ENCODE data around the gene DOHH.

DOHH gene

GRCh38 chr19:3499738-3500428 is 591 bp downstream of the DOHH start:
- DNase-seq = no peak

GRCh38 chr19:3497757-3498520 is 2.5 kb downstream of the DOHH start:
- DNase-seq = no peak

DNA sequence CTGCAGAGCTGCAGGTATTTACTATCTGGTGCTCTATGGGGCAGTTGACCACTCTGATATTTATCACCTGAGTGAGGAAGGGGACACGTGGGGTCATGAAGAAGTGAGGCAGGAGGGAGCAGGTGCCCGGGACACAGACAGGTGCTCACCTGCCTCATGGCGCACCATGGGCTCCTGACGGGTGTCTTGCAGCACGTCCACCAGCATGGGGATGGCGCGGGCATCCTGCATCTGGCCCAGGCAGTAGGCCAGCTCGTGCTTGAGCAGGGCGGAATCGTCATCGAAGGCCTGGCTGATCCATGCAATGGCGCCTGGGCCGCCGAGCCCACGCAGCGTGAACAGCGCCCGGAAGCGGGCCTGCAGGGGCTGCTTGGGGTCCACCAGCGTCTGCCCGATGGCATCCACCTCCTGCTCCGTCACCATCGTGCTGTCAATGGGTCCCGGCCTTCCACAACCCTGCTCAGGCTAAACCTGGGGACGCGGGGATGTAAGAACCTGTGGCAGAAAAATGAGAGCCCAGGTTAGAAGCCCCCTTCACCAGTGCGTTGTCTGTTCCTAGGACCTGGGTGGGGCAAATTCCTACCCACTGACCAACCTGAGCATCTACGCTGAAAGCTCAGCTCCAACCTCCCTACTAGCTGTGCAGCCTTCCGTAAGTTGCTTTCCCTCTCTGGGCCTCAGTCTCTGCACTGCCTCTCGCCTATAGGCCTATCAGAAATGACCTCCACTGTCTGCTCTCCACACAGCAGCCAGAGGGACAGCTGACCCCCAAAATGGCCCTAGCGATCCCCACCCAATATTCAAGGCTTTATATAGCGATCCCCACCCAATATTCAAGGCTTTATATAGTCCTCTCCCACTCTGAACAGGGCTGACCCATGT is 3.8 kb downstream of the DOHH start:
- no peak for DNase-seq

DNA sequence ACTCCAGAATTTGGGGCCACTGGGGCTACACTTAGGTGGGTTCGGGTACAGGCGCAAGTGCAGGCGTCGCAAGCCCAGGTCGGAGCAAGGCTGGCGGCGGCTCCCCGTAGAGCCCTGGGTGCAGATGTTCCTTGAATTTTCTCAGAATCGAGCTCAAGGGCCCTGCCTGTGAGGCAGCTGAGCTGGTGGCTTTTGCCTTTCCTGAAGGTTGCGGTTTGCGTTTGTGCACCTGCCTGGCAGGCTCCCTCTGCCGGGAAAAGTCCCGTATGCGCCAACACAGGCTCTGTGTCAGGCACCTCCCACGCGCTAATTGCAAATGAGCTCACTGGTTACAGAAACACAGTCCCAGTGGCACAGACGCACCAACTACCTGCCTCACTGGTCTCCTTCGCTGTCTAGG is 5.9 kb downstream of the DOHH start:
- DNase-seq = no peak

GRCh38 chr19:3494051-3494450 is 6.4 kb downstream of the DOHH start:
- DNase-seq = no peak

- DNase-seq = no peak
Measured at GRCh38 chr19:3493651-3494050, 6.8 kb downstream of the DOHH start.

DNA sequence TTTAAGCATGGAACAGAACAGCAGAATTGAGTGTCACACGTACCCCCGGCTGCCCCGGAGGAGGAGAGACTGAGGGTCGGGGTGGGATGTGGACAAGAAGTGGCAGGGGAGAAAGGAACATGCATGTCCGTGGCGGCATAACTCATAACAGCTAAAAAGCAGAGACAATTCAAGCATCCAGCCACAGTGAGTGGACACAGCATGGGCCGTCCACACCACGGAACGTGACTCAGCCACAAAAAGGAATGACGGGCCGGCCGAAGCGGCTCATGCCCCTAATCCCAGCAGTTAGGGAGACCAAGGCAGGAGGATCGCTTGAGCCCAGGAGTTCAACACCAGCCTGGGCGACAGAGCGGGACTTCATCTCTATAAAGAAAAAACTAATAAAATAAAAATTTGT is 7.6 kb downstream of the DOHH start:
- DNase-seq = no peak

DNA sequence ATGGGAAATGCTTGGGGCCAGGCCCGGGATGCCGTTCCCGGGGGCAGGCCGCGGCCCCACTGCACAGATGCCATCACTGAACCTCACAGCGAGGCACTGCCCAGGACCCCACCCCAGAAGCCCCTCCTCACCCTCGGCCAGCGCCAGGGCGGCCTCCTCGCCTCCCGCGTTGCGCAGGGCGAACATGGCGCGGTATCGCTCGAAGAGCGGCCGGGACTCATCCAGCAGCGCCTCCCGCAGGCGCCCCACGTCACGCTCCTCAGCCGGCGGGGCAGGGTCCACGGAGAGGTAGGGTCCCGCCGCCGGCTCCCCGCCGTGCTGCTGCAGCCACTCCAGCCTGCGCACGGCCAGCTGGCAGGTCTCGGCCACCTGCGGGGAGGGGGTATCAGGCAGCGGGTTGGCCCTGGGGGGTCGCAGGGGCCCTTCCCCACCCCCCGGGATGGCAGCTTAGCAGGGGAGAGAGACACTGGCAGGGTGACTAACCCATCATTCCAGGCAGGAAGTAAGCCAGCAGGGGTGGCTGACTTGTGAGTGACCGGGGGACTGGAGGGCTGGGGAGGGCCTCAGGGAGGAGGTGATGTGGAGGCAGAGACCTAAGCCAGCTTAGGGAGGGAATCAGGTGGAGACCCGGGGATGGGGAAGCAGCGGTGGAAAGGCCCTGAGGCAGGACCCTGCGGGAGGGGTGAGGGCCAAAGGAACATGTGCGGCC is 8.2 kb downstream of the DOHH start:
- no peak for DNase-seq

DNA sequence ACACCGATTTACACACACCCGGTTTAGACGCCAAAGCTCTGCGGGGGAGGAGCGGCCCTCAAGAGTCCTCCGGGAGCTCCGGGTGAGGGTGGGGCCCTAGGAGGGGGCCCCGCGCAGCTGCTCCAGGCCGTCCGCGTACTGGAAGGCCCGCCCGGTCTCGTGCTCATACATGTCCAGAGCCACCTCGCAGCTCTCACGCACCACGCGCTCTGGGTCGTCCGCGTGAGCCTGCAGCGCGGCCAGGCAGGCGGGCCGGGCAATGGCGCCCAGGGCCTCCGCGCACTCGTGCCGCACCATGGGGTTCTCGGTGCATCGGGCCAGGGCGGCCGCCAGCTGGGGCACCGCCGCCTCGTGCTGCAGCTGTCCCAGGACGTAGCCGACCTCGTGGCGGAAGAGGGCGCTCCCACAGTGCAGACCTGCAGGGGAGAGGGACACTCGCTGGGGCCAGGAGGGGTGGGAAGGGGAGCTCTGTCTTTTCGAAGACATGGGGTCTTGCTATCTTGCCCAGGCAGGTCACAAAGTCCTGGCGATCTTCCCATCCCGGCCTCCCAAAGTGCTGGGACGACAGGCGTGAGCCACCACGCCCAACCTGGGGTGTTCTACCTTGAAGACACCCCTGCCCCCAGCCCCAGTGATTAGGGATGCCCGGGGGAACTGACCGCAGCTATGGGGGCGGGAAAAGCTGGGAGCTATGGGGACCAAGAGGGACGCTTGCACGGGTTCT is 8.9 kb downstream of the DOHH start:
- DNase-seq = no peak

DNA sequence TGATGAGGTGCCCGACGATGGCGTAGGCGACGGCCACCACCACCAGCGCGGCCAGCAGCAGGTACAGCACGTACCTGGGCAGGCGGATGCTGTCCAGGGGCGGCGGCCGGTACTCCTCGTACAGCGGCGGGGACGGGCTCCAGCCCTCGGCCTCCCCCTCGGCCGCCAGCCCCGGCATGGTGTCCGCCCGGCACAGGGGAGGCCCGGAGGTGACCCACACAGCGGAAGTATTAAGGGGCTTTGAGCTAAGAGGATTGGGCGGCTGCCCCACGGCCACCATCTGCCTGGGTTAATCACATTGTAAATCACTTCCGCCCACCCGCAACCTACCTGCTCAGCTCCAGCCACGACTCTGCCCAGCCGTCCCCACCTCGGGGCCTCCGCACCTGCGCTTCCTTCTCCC is 17.2 kb downstream of the DOHH start, which contains the start of gene SMIM44:
TSS of gene SMIM44 (minus strand) at position 216 of the 403 bp plus-strand sequence. CDS start at position 178, 38 bp downstream.
- no peak for DNase-seq

DNA sequence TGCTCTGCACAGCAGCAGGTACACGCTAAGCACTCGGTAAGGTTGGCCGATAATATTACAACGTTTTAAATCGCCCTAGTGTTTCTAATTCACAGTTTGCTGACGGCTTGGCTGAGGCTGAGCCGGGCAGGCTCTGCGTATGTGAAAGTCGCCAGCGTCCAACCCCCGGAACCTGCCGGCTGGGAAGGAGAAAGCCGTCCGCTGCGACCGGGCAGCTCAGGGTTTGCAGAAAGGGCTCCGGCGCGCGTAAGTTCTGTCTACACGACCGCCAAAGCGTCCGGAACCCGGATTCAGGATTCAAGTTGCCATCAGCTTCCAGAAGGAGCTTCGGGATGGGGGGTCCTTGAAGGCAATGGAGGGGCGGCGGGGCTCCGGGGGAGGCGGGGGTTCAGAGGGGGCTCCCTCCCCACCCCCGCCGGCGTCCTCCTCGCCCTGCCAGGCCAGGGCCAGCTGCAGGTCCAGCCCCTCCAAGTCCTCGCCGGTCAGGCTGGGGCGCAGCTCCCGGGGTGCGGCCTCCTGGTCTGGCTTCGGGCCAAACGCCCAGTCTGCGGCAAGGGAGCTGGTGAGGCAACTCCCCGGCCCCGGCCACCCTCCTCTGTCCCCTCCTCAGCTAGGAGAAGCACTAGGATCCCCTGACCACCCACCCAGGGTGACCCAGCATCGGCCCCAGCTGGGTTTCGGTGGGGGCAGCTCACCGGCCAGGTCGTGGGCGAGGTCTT is 17.8 kb downstream of the DOHH start:
- no peak for DNase-seq

- DNase-seq = no peak
Measured at GRCh38 chr19:3481241-3482090, 19.0 kb downstream of the DOHH start.

GRCh38 chr19:3480383-3481091 is 19.9 kb downstream of the DOHH start, which contains the start of gene SMIM24:
Gene SMIM24 (minus strand): TSS chr19:3480525. CDS start chr19:3480463, 62 bp downstream.
- no peak for DNase-seq

- no peak for DNase-seq
Measured at GRCh38 chr19:3479834-3480215, 20.6 kb downstream of the DOHH start.

- DNase-seq = no peak
Measured at GRCh38 chr19:3479177-3479833, 21.2 kb downstream of the DOHH start.

DNA sequence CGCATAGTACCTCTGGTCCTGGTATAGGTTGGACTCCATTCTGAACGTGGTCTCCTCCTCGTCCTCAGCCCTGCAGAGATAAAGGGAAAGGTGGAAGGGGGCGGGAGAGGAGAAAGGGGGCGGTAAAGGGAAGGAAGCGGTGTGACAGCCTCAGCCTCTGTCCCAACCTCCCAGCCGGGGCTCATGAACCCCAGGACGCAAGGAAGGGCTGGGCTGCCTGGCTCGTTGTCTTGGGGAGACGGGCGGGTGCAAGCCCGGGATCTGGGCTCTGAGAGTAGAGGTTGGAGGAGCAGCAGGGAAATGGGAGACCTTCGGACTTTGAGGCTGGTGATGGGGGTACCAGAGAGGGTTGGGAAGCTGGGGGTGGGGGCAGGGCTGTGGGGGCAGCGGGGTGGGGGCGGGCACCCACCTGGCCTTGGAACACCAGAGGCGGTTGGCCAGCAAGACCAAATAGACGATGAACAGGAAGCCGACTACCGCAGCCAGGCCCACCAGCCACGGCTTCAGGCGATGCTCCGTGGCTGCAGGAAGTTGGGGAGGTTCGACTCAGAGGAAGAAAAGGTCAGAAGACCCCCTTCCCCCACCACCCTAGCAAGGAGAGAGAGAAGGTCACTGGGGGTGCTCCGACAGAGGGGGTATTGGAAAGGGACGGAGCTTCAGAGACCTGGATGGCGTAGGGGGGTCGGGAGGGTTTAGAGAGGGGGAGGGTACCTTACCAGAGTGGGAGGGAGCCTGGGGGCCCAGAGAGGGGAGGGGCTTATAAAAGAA is 21.9 kb downstream of the DOHH start:
- DNase-seq = no peak

DNA sequence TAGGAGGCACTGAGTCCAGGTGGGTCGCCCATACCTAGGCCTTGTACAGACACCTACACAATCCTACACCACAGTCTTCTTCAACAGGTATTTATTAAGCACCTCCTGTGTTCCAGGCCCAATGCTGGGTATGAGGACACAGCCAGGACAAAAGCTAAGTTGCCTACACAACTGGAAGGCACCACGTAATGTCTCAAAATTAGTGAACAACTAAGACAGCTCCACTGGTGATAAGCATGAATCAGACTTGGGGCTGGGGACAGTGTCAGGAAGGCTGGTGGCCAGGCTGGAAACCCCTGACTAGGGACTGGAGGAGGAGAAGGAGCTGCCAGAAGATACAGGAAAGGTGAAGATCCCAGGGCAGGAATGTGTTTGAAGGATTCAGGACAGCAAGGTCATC is 22.5 kb downstream of the DOHH start:
- no peak for DNase-seq

DNA sequence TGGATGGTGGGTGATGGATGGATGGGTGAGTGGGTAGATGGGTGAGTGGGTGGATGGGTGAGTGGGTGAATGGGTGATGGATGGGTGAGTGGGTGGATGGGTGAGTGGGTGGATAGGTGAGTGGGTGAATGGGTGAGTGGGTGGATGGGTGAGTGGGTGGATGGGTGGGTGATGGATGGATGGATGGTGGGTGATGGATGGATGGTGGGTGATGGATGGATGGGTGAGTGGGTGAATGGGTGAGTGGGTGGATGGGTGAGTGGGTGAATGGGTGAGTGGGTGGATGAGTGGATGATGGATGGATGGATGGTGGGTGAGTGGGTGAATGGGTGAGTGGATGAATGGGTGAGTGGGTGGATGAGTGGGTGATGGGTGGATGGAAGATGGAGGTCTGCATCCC is 23.0 kb downstream of the DOHH start:
- DNase-seq = no peak
